ENCODE measurements around the gene NPM1.

DNA sequence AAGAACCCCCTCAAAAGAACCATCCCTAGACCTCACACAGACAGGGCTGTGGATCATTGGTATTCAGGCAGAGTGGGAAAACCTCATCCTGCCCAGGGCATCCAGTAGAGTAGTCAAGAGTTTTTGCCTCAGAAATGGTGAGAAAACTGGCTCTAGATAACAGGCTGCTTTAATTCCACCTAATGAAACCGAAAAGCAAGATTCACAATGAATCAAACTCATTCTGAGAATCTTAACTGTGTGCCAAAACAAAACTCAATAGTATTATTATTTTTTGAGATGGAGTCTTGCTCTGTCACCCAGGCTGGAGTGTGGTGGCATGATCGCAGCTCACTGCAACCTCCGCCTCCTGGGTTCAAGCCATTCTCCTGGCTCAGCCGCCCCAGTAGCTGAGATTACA, 17.8 kb upstream of the NPM1 start:
- TF ChIP-seq ZNF274 (IDR thresholded peaks at IDR 0.05; ENCODE audit: low read depth, low read length) (no peak), SUZ12 (IDR thresholded peaks at IDR 0.05; ENCODE audit: extremely low read depth, insufficient read depth, insufficient read length) (no peak)
